CMK (cell line): ENCODE results near the gene MPC2.
"Not testable (repeated sequence)": the region's sequence is repeated elsewhere in the genome, so short reads cannot be mapped to it uniquely, and the experiment has no call there.

ENCODE experiments used
- DNase-seq: peaks from one replicate; pipeline ENCODE4 v3.0.0-alpha.2; 2010; ENCODE audit warnings: low read depth

Gene MPC2

DNA sequence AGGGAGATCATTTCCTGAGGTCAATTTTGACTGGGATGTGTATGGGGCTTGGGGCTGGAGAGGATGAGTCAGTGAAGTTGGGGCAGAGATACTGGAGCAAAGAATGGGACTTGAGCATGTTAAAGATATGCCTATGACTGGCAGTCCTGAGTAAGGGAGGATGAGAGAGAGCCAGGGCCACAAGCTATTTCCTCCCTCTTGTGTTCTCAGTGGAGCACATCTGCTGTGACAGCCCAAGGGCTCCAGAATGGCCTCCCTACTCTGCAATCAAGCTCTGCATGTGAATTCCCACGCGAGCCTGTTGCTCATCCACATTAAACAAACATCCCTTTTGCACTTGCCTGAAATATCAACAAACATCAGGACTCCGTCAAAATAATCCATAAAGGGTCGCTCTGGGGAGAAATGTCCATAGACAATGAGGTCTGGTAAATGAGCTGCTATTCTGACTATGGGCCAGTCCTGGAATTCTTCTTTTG lies 32.2 kb downstream of the MPC2 start:
- no peak for DNase-seq

DNA sequence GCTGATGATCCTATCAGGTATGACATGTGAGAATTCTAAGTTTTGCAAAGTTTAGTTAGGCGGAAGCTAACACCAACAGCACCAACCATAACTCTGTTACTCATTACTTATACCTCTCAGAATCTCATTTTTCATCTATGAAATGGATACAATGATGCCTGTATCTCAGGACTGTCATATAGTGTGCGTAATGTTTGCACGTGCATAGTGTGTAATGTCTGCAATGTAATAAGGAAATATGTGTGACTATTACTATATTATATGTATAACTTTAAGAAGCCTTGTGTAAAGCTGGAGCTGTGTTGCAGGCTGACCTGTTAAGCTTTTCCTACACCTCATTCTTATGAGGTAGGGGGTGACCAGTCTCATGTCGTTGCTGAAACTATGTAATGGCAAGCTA lies 36.0 kb downstream of the MPC2 start:
- no peak for DNase-seq

DNA sequence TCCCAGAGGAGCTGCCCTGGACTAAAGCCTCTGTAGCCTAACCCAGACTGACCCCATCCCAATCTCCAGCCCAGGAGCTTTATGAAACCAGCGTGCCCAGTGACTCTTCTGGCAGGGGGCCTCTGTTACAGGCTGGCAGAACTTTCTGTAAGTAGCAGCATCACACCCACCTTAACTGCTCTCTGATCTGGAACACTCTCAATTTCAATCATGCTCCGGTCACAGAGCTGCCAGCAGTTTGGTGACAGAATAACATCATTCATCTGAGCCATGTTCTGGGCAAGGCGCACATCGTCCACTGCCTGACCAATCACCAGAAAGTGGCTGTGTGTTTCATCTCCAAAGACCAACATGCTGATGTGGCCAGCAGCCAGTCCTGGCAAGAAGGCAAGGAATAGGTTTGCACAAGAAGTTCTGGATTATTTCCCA lies 37.6 kb downstream of the MPC2 start:
- DNase-seq = no peak

DNA sequence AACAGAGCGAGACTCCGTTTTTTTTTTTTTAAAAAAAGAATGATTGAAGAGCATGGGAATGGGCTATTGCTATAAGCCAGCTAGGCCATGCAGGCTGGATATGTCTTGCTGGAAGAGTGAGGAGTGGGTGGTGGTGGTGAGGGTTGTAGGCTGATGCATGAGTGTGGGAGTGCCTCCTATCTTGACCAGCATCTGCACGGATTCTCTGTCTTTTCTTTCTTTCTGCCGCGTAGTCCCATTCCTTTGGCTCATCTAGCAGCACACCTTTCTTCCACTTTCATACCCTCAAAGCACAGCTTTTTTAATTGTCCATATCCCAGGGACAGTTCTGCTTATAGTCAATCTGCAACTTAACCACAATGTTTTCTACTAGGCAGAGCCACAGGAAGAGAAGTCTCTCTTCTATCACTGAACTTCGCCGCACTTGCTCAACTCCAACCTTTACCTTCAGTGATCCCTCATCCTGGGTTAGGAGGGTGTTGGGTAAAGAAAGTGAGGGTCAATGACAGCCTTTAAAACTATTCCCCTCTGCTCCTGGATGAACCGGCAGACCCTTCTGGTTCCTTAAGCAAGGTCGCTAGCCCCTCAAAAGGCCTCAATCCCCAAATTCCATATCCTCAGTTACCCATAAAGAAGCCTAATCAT lies 38.2 kb downstream of the MPC2 start:
- DNase-seq = no peak

DNA sequence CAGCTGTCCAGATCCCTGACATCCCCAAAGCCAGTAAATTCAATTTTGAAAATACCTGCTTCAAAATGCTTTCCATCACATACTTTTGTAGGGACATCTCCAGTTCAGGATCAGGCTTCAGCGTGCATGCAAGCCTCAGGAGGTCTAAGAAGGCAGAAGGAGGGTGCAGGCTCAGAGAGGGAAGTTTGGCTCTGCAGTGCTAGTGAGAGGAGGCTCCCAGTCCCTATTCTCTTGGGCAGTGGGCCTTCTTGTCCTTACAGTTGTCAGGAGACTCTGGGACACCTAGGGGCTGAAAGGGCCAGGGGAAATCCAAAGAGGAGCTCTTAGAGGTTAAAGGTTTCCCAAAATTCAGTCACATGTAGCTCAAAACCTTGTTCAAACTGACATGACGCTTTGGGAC lies 43.1 kb downstream of the MPC2 start:
- DNase-seq = no peak

DNA sequence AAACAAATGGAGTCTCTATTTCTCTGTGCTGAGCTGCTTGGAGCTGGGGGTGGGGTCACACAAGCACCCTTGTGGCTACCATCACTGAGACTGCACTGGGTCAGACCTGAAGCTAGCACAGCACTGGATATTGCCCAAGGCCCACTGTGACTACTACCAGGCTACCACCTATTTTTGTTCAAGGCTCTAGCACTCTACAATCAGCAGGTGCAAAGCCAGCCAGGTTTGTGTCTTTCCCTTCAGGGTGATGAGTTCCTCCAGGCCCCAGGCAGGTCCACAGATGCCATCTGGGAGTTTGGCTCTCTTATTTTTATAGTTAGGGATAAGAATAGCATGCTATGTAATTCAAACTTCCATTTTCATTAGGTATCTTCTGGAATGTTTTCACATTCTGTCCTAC lies 46.5 kb downstream of the MPC2 start:
- DNase-seq = no peak

DNA sequence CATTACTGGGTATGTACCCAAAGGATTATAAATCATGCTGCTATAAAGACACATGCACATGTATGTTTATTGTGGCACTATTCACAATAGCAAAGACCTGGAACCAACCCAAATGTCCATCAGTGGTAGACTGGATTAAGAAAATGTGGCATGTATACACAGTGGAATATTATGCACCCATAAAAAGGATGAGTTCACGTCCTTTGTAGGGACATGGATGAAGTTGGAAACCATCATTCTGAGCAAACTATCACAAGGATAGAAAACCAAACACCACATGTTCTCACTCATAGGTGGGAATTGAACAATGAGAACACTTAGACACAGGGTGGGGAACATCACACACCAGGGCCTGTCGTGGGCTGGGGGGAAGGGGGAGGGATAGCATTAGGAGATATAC lies 49.7 kb downstream of the MPC2 start:
- not testable (repeated sequence) for DNase-seq

DNA sequence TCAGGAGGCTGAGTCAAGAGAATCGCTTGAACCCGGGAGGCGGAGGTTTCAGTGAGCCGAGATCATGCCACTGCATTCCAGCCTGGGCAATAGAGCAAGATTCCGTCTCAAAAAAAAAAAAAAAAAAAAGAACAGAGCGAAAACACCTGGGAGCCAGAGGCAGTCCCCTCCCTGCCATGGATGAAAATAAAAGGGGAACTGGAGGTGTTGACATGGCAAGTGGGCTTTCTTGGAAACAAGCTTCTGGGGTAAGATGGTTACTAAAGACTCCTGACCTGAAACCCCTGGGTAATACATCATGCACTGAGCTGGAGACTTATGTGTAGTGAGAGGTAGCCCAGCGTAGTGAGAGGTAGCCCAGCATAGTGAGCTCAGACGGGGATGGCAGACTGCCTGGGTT lies 54.5 kb downstream of the MPC2 start:
- no peak for DNase-seq

DNA sequence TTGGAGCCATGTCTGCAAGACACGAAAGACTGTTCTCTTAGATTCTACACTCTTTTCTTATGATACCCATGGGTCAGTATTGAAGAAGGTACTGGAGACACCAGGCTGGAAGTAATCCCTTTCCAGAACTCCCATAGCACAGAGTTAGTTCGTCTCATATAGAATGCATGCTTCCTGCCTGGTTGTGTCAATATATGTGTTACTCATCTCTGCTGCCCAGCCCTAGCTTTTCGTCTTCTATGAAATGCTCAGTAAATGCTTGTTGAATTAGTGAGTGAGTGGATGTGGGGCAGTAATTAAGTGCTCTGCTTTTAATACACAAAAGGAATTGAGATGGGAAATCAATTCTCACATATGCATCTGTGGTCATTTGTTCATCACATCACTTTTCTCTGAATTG lies 55.1 kb downstream of the MPC2 start:
- DNase-seq = no peak

DNA sequence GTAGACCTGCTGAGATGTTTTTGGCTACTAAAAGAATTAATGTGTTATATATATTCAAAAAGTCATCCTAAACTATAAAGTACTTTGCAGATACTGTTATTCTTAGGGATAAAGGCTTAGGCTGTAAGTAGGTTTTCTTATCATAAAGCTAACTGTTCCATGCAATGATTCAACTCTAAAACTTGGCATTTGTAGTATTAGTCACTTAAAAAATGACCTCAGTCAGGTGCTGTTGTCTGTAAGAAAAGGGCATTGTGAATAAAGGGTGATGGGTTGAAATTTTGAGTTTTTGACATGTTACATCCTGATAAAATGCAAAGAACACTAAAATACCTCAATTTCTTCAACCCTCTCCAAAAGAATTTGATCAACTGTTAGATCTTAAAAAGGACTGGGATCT lies 55.8 kb downstream of the MPC2 start:
- DNase-seq = no peak

DNA sequence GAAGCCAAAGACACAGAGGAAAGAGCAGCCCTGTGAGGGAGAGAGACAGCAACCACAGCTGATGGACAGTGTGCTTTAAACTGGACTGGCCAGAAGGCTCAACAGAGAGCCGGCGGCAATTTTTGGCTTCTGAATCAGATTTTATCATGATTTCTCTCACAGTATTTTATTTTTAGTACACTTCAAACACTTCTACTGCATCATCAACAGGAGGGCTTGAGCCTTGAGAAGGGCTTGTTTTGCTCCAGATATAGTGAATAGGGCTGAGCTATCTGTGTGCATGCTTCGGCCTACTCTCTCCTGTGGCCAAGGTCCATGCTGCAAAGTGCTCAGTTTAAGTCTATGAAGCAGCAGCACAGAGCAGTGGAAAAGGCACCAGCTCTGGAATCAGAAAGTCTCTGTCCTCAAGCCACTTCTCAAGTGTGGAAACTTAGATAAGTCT lies 56.3 kb downstream of the MPC2 start:
- DNase-seq = no peak

DNA sequence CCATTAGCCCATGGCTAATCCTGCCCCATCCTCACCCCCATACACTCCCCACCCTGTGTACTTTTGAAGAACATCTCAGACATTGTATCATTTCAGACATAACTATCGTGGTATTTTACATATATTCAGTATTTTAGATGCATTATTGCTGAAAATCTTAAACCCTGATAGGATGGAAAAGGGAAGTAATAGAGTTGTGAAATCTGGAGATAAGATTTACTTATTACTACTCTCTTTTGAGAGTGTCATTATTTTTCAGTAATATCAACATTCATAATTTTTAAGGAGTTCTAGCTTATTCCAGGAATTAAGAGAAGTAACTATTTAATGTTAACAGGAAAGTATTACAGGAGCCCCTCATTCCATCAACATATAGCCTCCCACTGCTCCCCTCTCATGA lies 57.4 kb downstream of the MPC2 start:
- DNase-seq = no peak

DNA sequence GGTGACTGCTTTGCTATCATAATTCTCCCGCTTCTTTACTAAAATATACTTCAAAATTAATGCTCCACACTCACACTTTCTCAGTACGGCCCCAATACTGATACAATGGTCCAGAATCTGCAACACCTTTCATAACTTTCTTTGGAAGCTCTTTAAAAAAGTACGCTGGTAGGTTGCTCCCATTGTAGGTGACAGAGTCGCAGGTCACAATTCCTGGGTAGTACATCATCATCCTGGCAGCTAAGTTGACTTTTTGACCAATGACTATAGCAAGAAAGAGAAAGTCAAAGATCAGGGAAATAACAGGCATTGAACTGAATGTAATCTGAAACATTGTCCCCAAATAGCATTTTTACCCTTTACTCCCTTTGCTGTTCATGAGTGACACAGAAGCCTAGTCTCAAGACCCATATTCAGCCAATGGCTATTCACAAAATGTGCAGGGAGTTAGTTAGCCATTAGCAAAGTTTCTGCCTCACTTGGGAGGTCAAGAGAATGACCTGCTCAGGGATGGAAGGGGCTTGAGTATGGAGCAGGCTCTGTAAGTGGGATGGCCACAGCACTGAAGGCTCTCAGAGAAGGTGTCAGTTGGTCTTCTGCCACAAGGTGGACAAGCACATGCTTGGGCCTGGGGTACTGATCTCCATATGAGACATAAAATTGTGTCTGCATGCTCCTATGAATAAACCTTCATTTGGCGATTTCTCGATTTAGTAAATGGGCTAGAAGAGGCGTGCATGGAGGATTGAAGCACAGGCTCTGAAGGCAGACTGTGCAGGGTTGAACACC lies 58.3 kb downstream of the MPC2 start:
- no peak for DNase-seq

DNA sequence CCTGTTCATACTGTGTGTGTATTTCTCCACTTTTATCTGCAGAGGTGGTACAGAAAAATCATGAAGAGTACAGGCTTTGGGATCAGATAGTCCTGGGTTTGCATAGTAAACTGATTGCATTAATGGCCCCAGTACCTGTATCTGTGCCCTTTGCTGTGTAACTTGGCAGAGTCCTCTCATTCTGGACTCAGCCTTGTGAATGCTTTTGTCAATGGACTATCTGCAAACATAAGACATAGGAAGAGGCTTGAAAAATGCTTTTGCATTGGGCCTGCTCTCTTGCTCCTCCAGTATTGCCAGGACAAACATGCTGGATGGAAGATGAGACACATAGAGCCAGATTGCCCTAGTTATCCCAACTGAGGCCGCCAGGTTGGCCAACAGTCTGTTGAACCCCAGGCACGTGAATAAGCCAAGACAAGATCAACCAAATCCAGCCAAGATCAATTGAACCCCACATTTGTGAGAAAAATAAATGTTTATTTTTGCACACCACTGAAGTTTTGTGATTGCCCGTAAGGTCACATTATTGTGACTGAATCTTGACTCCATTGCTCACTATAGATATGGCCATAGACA lies 60.2 kb downstream of the MPC2 start:
- DNase-seq = no peak

DNA sequence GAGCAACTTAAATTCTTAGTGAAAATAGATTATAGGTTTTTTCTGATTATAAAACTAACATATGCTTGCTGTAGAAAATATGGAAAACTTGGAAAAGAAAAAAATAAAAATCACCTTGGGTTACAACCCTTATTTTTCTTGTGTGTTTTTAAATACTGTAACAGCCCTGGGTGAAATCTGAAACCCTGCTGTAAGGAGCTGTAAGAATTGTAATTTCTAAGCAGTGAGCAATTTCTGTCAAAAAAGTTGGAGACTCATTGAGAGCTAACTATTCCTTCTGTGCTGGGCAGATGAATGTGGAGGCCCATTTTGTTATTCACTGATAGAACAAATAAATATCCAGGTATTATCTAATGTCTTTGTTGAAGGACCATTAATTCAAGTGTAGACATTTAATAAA lies 65.5 kb downstream of the MPC2 start:
- DNase-seq = no peak

DNA sequence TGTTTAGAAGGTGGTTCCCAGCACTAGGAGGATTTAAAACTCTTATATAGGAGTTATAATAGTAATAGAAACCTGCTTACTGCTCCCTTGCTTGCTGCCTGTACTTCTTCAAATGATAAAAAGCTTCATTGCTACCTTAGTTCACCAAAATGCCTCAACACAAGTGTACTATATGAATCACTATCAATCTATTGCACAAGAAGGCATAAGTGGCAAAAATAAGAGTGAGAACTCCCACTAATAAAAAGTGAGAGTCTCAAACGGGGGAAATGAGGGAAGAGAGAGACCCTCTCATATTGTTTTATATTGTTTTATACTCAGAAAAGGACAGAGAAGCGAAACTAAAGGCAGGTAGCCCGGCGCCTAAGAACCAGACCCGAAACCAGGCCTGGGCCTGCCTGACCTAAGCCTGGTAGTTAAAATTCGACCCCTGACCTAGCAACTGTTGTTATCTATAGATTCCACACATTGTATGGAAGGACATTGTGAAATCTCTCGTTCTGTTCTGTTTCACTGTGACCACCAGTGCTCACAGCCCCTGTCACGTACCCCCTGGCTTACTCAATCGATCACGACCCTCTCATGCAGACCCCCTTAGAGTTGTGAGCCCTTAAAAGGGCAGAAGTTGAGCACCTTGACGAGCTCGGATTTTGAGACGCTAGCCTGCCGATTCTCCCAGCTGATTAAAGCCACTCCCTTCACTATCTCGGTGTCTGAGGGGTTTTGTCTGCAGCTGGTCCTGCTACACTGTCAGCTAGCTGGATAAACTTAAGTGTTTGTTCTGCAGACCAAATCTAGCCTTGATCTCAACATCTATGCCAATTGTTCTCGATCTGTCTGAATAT lies 67.5 kb downstream of the MPC2 start:
- DNase-seq = not testable (repeated sequence)

DNA sequence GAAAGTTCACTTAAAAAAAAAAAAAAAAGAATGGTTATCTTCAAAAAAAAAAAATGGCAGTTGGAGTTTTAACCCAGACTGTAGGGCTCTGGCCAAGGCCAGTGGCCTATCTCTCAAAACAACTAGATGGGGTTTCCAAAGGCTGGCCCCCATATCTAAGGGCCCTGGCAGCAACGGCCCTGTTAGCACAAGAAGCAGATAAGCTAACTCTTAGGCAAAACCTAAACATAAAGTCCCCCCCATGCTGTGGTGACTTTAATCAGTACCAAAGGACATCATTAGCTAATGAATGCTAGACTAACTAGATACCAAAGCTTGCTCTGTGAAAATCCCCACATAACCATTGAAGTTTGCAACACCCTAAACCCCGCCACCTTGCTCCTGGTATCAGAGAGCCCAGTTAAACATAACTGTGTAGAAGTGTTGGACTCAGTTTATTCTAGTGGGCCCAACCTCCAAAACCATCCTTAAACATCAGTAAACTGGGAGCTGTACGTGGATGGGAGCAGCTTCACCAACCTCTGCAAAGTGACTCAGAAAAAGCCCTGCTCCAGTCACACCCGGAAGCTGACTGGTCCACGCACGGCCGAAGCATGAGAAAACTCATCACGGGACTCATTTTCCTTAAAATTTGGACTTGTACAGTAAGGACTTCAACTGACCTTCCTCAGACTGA lies 70.0 kb downstream of the MPC2 start:
- not testable (repeated sequence) for DNase-seq
